DMS 273 (cell line): ENCODE results near the gene SLC39A11.
"Not testable (repeated sequence)": the region's sequence is repeated elsewhere in the genome, so short reads cannot be mapped to it uniquely, and the experiment has no call there.

Source experiments
- DNase-seq: peaks from one replicate; lab custom pipeline; 2025; ENCODE audit not compliant: unreplicated experiment; lab: John Stamatoyannopoulos, UW

Gene SLC39A11

GRCh38 chr17:73111386-73111785 is 18.9 kb upstream of the SLC39A11 start:
- DNase-seq, result no peak

- no peak for DNase-seq
Observed at GRCh38 chr17:73107191-73107590, 14.7 kb upstream of the SLC39A11 start.

GRCh38 chr17:73105431-73105830 is 12.9 kb upstream of the SLC39A11 start:
- no peak for DNase-seq

GRCh38 chr17:73104450-73104849 is 12.0 kb upstream of the SLC39A11 start:
- no peak for DNase-seq

GRCh38 chr17:73103641-73104335 is 11.3 kb upstream of the SLC39A11 start:
- DNase-seq, result no peak

- DNase-seq, result no peak
Observed at GRCh38 chr17:73101031-73101430, 8.5 kb upstream of the SLC39A11 start.

GRCh38 chr17:73100363-73100762 is 7.9 kb upstream of the SLC39A11 start:
- no peak for DNase-seq

GRCh38 chr17:73099511-73099910 is 7.0 kb upstream of the SLC39A11 start:
- no peak for DNase-seq

- no peak for DNase-seq
Observed at GRCh38 chr17:73098919-73099318, 6.4 kb upstream of the SLC39A11 start.

- DNase-seq, result not testable (repeated sequence)
Observed at GRCh38 chr17:73097973-73098765, 5.7 kb upstream of the SLC39A11 start.

- peak; percentile 26 for DNase-seq
Observed at GRCh38 chr17:73096866-73097265, 4.4 kb upstream of the SLC39A11 start.

- no peak for DNase-seq
Observed at GRCh38 chr17:73096211-73096610, 3.7 kb upstream of the SLC39A11 start.

GRCh38 chr17:73093286-73093685 is 798 bp upstream of the SLC39A11 start:
- DNase-seq, result no peak

- peak; percentile 65 for DNase-seq
Observed at GRCh38 chr17:73091770-73092522, 542 bp downstream of the SLC39A11 start.

GRCh38 chr17:73091410-73091769 is 1.1 kb downstream of the SLC39A11 start:
- DNase-seq, result no peak

- no peak for DNase-seq
Observed at GRCh38 chr17:73090396-73091202, 1.9 kb downstream of the SLC39A11 start.

GRCh38 chr17:73089322-73090317 is 2.9 kb downstream of the SLC39A11 start:
- no peak for DNase-seq

GRCh38 chr17:73088561-73088960 is 3.9 kb downstream of the SLC39A11 start:
- no peak for DNase-seq

- DNase-seq, result no peak
Observed at GRCh38 chr17:73083432-73083831, 9.1 kb downstream of the SLC39A11 start.

GRCh38 chr17:73074566-73074965 is 17.9 kb downstream of the SLC39A11 start:
- no peak for DNase-seq
